Measurements from ENCODE around the gene CCM2L. TPM values are rescaled to one million over a fixed set of nuclear protein-coding genes. Genes with fewer than 3 reads are reported as not detected.

Gene CCM2L
- total and polyA plus RNA-seq, 9 of the 15 experiments (the other 6 are each of a cell fraction or from before 2014, with no cell fraction given), result 0.04 TPM; not detected in 8

GRCh38 chr20:31988430-31989015, 21.7 kb upstream of the CCM2L start (continued):
- TF ChIP-seq AFF1 (IDR thresholded peaks at IDR 0.05; ENCODE audit: low read depth in 1 of 2, partially characterized antibody in 2 of 2) (no peak), ZFP36 (IDR thresholded peaks at IDR 0.05; ENCODE audit: low read depth, low read length, partially characterized antibody) (peak; percentile 74), TCF7L2 (IDR thresholded peaks at IDR 0.05; ENCODE audit: low read depth, low read length) (no peak), ZHX1 (conservative IDR thresholded peaks at IDR 0.05; ENCODE audit: low read length) (no peak)

Measured in K562 (cell line).